Ishikawa (cell line): ENCODE results near the gene IL21R.

Source experiments
- CEBPB ChIP-seq: IDR thresholded peaks from 2 replicates; pipeline ENCODE4 v1.6.1; 2012
- CREB1 ChIP-seq: IDR thresholded peaks from 2 replicates; pipeline ENCODE4 v1.6.1; 2012; ENCODE audit warnings: low read depth
- EGR1 ChIP-seq: IDR thresholded peaks from 2 replicates; pipeline ENCODE4 v1.6.1; 2012
- EP300 ChIP-seq: IDR thresholded peaks from 2 replicates; pipeline ENCODE4 v1.6.1; 2012; ENCODE audit warnings: borderline replicate concordance
- FOXM1 ChIP-seq: IDR thresholded peaks from 2 replicates; pipeline ENCODE4 v1.6.1; 2012; ENCODE audit warnings: low read depth, borderline replicate concordance
- RAD21 ChIP-seq: IDR thresholded peaks from 2 replicates; pipeline ENCODE4 v1.6.1; 2012; ENCODE audit warnings: low read depth
- TAF1 ChIP-seq: IDR thresholded peaks from 2 replicates; pipeline ENCODE4 v1.6.1; 2012; ENCODE audit warnings: low read depth, mild to moderate bottlenecking
- YY1 ChIP-seq: IDR thresholded peaks from 2 replicates; pipeline ENCODE4 v1.6.1; 2012; ENCODE audit warnings: low read depth
- TF ChIP-seq, protein P1 (sequence below): IDR thresholded peaks from 2 replicates; pipeline ENCODE4 v1.6.1; 2012
- TF ChIP-seq, protein P2 (sequence below): IDR thresholded peaks from 2 replicates; pipeline ENCODE4 v1.6.1; 2012; ENCODE audit warnings: low read depth, mild to moderate bottlenecking
- TF ChIP-seq, protein P3 (sequence below): IDR thresholded peaks from 2 replicates; pipeline ENCODE4 v1.6.1; 2012

DNA sequence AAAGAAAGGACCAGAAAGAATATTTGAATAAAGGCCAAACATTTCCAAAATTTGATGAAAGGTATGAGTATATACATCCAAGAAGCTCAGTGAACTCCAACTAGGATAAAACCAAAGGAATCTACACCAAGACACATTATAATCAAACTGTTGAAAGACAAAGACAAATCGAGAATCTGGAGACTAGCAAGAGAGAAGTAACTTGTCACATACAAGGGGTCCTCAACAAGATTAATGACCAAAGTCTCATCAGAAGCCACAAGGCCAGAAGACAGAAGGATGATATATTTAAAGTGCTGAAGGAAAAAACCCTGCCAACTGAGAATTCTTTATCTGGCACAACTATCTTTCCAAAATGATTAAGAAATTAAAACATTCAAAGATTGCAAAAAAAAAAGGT is 9.3 kb upstream of the IL21R start:
- TF ChIP-seq RAD21 (no peak), CEBPB (no peak), TAF1 (no peak), EP300 (no peak), FOXM1 (no peak), CREB1 (no peak), EGR1 (no peak), YY1 (no peak)
- TF ChIP-seq, protein P1, sequence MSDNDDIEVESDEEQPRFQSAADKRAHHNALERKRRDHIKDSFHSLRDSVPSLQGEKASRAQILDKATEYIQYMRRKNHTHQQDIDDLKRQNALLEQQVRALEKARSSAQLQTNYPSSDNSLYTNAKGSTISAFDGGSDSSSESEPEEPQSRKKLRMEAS, result no peak
- TF ChIP-seq, protein P2, sequence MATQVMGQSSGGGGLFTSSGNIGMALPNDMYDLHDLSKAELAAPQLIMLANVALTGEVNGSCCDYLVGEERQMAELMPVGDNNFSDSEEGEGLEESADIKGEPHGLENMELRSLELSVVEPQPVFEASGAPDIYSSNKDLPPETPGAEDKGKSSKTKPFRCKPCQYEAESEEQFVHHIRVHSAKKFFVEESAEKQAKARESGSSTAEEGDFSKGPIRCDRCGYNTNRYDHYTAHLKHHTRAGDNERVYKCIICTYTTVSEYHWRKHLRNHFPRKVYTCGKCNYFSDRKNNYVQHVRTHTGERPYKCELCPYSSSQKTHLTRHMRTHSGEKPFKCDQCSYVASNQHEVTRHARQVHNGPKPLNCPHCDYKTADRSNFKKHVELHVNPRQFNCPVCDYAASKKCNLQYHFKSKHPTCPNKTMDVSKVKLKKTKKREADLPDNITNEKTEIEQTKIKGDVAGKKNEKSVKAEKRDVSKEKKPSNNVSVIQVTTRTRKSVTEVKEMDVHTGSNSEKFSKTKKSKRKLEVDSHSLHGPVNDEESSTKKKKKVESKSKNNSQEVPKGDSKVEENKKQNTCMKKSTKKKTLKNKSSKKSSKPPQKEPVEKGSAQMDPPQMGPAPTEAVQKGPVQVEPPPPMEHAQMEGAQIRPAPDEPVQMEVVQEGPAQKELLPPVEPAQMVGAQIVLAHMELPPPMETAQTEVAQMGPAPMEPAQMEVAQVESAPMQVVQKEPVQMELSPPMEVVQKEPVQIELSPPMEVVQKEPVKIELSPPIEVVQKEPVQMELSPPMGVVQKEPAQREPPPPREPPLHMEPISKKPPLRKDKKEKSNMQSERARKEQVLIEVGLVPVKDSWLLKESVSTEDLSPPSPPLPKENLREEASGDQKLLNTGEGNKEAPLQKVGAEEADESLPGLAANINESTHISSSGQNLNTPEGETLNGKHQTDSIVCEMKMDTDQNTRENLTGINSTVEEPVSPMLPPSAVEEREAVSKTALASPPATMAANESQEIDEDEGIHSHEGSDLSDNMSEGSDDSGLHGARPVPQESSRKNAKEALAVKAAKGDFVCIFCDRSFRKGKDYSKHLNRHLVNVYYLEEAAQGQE, result no peak
- TF ChIP-seq, protein P3, sequence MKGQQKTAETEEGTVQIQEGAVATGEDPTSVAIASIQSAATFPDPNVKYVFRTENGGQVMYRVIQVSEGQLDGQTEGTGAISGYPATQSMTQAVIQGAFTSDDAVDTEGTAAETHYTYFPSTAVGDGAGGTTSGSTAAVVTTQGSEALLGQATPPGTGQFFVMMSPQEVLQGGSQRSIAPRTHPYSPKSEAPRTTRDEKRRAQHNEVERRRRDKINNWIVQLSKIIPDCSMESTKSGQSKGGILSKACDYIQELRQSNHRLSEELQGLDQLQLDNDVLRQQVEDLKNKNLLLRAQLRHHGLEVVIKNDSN, result no peak
